ENCODE data around the gene KCNAB1.
A peak's percentile ranks its signal among the peaks of the same experiment; 100 is the strongest.

KCNAB1 gene

GRCh38 chr3:156548041-156548687 lies 427.8 kb downstream of the KCNAB1 start:
- peak overlapping the region in 1 of 2 donors; percentile 35 for H3K27ac ChIP-seq
- intact Hi-C loops (cut with DNase I; ENCODE audit: low total_unique reads) = no loop called here
- H3K4me1 ChIP-seq = peaks cover 0 to 94% (median 35%) of the 10 kb centered on the region in 4 donors
- DNase-seq = no peak
- peaks cover 22 to 36% (median 35%) of the 10 kb centered on the region in 3 donors for H3K36me3 ChIP-seq
- no peak overlapping the region for H3K4me3 ChIP-seq
- H3K27me3 ChIP-seq = no peaks in the 10 kb centered on the region
- no peaks in the 10 kb centered on the region for H3K9me3 ChIP-seq
- no peak for TF ChIP-seq CTCF (IDR thresholded peaks at IDR 0.05)

GRCh38 chr3:156548902-156549301 lies 428.5 kb downstream of the KCNAB1 start:
- TF ChIP-seq CTCF (IDR thresholded peaks at IDR 0.05) = no peak

GRCh38 chr3:156551261-156551660 lies 430.9 kb downstream of the KCNAB1 start:
- DNase-seq = no peak
- peak overlapping the region in 1 of 2 donors; percentile 0 for H3K4me3 ChIP-seq
- no peaks in the 10 kb centered on the region for H3K9me3 ChIP-seq
- intact Hi-C loops (cut with DNase I; ENCODE audit: low total_unique reads) = loop anchor here (5.0 to 10.0 kb wide), 3 partner anchors 124 to 581 kb away; partner anchors contain the start of genes LEKR1 and TIPARP
- no peaks in the 10 kb centered on the region for H3K27me3 ChIP-seq
- H3K27ac ChIP-seq = peak overlapping the region; percentile 11 to 28
- peaks cover 7 to 20% (median 9%) of the 10 kb centered on the region in 3 donors for H3K36me3 ChIP-seq
- H3K4me1 ChIP-seq = peaks cover 0 to 72% (median 27%) of the 10 kb centered on the region in 4 donors
- no peak for TF ChIP-seq CTCF (IDR thresholded peaks at IDR 0.05)

More at GRCh38 chr3:156548902-156549301, 428.5 kb downstream of the KCNAB1 start:
- no peak overlapping the region for H3K4me3 ChIP-seq
- DNase-seq = no peak
- peak overlapping the region in 1 of 2 donors; percentile 35 for H3K27ac ChIP-seq
- no peaks in the 10 kb centered on the region for H3K9me3 ChIP-seq
- no peaks in the 10 kb centered on the region for H3K27me3 ChIP-seq
- H3K4me1 ChIP-seq = peaks cover 0 to 94% (median 30%) of the 10 kb centered on the region in 4 donors
- intact Hi-C loops (cut with DNase I; ENCODE audit: low total_unique reads) = no loop called here
- peaks cover 19 to 33% (median 28%) of the 10 kb centered on the region in 3 donors for H3K36me3 ChIP-seq

- DNase-seq = no peak
Measured at GRCh38 chr3:156551746-156552145, 431.4 kb downstream of the KCNAB1 start.

GRCh38 chr3:156552973-156553372 lies 432.6 kb downstream of the KCNAB1 start:
- H3K9me3 ChIP-seq = no peaks in the 10 kb centered on the region
- no peaks in the 10 kb centered on the region for H3K27me3 ChIP-seq
- H3K27ac ChIP-seq = no peak overlapping the region
- H3K4me1 ChIP-seq = peaks cover 0 to 57% (median 24%) of the 10 kb centered on the region in 4 donors
- H3K36me3 ChIP-seq = peaks cover 3 to 11% (median 7%) of the 10 kb centered on the region in 3 donors
- no peak for DNase-seq
- intact Hi-C loops (cut with DNase I; ENCODE audit: low total_unique reads) = loop anchor here (5.0 to 10.0 kb wide), 3 partner anchors 122 to 579 kb away; partner anchors contain the start of genes LEKR1 and TIPARP
- H3K4me3 ChIP-seq = peak overlapping the region; percentile 84 to 85
- no peak for TF ChIP-seq CTCF (IDR thresholded peaks at IDR 0.05)

More at GRCh38 chr3:156551746-156552145, 431.4 kb downstream of the KCNAB1 start:
- H3K4me1 ChIP-seq = peaks cover 0 to 69% (median 27%) of the 10 kb centered on the region in 4 donors
- TF ChIP-seq CTCF (IDR thresholded peaks at IDR 0.05) = no peak
- intact Hi-C loops (cut with DNase I; ENCODE audit: low total_unique reads) = loop anchor here (5.0 to 10.0 kb wide), 3 partner anchors 123 to 581 kb away; partner anchors contain the start of genes LEKR1 and TIPARP
- H3K9me3 ChIP-seq = no peaks in the 10 kb centered on the region
- H3K27ac ChIP-seq = peak overlapping the region; percentile 11 to 28
- peaks cover 7 to 17% (median 9%) of the 10 kb centered on the region in 3 donors for H3K36me3 ChIP-seq
- H3K4me3 ChIP-seq = peak overlapping the region in 1 of 2 donors; percentile 0
- no peaks in the 10 kb centered on the region for H3K27me3 ChIP-seq

All from tibial artery (tissue), 4 donors.